ENCODE results near the gene PDCD2L.

DNA sequence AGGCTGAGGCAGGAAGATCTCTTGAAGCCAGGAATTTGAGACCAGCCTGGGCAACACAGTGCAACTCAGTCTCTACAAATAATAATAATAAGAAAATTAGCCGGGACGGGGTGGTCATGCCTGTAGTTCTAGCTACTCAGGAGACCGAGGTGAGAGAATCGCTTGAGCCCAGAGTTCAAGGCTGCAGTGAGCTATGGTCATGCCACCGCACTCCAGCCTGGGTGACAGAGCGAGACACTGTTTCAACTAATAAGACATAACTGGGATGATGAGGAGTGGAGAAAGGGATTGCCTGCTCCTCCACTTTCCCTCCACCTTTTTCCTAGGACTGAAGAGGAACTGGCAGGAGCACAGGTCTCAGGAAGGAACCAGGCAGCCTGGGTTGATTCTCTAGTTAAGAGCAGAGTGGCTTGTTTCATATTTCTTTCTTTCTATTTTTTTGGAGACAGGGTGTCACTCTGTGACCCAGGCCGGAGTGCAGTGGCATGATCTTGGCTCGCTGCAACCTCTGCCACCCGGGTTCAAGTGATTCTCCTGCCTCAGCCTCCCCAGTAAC lies 43.8 kb upstream of the PDCD2L start:
- TF ChIP-seq, protein P1, sequence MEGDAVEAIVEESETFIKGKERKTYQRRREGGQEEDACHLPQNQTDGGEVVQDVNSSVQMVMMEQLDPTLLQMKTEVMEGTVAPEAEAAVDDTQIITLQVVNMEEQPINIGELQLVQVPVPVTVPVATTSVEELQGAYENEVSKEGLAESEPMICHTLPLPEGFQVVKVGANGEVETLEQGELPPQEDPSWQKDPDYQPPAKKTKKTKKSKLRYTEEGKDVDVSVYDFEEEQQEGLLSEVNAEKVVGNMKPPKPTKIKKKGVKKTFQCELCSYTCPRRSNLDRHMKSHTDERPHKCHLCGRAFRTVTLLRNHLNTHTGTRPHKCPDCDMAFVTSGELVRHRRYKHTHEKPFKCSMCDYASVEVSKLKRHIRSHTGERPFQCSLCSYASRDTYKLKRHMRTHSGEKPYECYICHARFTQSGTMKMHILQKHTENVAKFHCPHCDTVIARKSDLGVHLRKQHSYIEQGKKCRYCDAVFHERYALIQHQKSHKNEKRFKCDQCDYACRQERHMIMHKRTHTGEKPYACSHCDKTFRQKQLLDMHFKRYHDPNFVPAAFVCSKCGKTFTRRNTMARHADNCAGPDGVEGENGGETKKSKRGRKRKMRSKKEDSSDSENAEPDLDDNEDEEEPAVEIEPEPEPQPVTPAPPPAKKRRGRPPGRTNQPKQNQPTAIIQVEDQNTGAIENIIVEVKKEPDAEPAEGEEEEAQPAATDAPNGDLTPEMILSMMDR (IDR thresholded peaks at IDR 0.05): no peak
- no peak for TF ChIP-seq ZFX (IDR thresholded peaks at IDR 0.05; ENCODE audit: borderline replicate concordance)

All from 22Rv1 (cell line).